Measurements from ENCODE around the gene AKR7A2.
"Not testable (repeated sequence)": the region's sequence is repeated elsewhere in the genome, so short reads cannot be mapped to it uniquely, and the experiment has no call there.

Gene AKR7A2

DNA sequence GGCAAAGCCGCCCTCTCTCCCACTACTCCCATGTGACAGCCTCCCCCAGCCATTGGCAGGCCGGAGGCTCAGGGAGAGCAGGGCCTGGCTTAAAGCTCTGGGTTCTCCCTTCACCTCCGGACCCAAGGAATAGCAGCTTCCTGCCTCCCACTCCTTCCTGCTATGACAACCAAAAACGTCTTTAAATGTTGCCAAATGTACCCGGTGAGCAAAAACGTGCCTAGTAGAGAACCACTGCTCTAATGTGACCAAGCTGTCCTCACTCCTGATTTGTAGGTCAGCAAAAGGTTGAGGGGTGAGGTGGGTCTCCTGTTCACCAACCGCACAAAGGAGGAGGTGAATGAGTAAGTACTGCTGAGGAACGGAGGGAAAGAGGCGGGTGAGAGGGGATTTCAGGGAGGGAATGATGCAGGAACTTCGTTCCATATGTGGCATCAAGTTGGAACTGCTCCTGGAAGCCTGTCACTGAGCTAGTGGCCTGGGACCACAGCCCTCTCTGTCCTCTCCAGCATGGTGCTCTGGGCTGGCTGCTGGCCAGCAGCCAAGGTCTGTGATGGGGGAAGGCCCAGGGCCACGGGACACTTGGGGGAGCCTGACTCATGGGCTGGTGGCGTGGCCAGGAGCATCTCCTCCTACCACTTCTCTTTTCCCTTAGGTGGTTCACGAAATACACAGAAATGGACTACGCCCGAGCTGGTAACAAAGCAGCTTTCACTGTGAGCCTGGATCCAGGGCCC, 54.6 kb downstream of the AKR7A2 start:
- H3K4me3 ChIP-seq (ENCODE audit: low read depth, low read length), result no peak overlapping the region
- no peak for TF ChIP-seq CTCF (IDR thresholded peaks at IDR 0.05; ENCODE audit: low read depth, low read length)
- peaks cover 36% of the 10 kb centered on the region for H3K36me3 ChIP-seq
- no peaks in the 10 kb centered on the region for H3K27me3 ChIP-seq
- no peaks in the 10 kb centered on the region for H3K9me3 ChIP-seq
- H3K4me1 ChIP-seq, result no peaks in the 10 kb centered on the region
- DNase-seq, result no peak

- H3K4me1 ChIP-seq; H3K9me3 ChIP-seq; H3K27me3 ChIP-seq; DNase-seq; H3K4me3 ChIP-seq (ENCODE audit: low read depth, low read length): not testable (repeated sequence)
- H3K36me3 ChIP-seq, result peaks cover 36% of the 10 kb centered on the region
These were observed 55.6 kb downstream of the AKR7A2 start for GRCh38 chr1:19256301-19256700.

DNA sequence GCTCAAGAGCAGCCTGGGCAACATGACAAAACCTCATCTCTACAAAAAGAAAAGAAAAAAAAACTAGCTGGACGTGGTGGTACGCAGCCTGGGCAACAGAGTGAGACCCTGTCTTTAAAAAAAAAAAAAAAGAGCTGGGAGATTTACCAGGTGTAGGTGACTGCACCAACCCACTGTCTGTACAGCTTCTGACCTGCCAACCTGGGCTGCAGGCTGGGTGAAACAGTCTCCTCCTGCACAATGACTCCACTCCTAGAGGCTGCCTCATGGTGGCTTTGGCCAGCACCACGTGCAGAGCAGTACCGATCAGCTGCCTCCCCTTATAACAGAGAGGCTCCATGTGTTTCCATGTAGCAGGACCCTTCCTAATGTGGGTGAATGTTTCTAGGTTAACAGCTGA, 56.7 kb downstream of the AKR7A2 start:
- no peak for DNase-seq
- peaks cover 36% of the 10 kb centered on the region for H3K36me3 ChIP-seq
- H3K4me1 ChIP-seq, result no peaks in the 10 kb centered on the region

DNA sequence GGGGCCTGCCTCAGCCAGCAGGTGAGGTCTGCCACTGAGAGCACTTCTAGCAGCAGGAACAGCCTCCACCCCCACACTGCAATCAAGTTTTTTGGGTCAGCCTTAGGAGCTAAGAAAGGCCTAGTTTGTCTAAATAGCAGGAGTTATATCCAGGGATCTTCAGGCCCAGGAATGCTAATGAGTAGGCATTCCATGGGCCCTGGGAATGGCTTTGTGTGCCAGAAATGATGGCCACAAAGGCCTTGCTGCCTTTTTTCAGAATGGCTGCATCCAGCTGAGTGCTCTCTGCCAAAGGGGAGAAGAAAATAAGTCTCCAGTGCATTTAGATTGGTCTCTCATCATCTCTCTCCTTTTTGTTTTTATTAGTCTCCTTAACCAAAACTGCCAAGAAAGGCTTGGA, 57.5 kb downstream of the AKR7A2 start:
- H3K27me3 ChIP-seq, result no peaks in the 10 kb centered on the region

More for the DNA sequence above, 56.7 kb downstream of the AKR7A2 start:
- no peak for TF ChIP-seq CTCF (IDR thresholded peaks at IDR 0.05; ENCODE audit: low read depth, low read length)
- Histone ChIP-seq H3K4me3 (ENCODE audit: low read depth, low read length) (no peak overlapping the region), H3K9me3 (no peaks in the 10 kb centered on the region), H3K27me3 (no peaks in the 10 kb centered on the region)

More for the DNA sequence above, 57.5 kb downstream of the AKR7A2 start:
- Histone ChIP-seq H3K9me3 (no peaks in the 10 kb centered on the region), H3K4me3 (ENCODE audit: low read depth, low read length) (no peak overlapping the region), H3K4me1 (no peaks in the 10 kb centered on the region), H3K36me3 (peaks cover 31% of the 10 kb centered on the region)
- no peak for DNase-seq
- no peak for TF ChIP-seq CTCF (IDR thresholded peaks at IDR 0.05; ENCODE audit: low read depth, low read length)

All from BE2C (cell line).